ENCODE measurements around the gene HCFC1.

HCFC1 gene

GRCh38 chrX:153910446-153910845 is 61.2 kb downstream of the HCFC1 start:
- FAIRE-seq (no peak), DNase-seq (ENCODE audit: insufficient read length, low spot score) (no peak)
- TF ChIP-seq, protein P1, sequence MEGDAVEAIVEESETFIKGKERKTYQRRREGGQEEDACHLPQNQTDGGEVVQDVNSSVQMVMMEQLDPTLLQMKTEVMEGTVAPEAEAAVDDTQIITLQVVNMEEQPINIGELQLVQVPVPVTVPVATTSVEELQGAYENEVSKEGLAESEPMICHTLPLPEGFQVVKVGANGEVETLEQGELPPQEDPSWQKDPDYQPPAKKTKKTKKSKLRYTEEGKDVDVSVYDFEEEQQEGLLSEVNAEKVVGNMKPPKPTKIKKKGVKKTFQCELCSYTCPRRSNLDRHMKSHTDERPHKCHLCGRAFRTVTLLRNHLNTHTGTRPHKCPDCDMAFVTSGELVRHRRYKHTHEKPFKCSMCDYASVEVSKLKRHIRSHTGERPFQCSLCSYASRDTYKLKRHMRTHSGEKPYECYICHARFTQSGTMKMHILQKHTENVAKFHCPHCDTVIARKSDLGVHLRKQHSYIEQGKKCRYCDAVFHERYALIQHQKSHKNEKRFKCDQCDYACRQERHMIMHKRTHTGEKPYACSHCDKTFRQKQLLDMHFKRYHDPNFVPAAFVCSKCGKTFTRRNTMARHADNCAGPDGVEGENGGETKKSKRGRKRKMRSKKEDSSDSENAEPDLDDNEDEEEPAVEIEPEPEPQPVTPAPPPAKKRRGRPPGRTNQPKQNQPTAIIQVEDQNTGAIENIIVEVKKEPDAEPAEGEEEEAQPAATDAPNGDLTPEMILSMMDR (IDR thresholded peaks at IDR 0.05; ENCODE audit: insufficient read depth, missing control alignments), result no peak

GRCh38 chrX:153909980-153910360 is 61.6 kb downstream of the HCFC1 start:
- DNase-seq (ENCODE audit: insufficient read length, low spot score) (no peak), FAIRE-seq (no peak)
- TF ChIP-seq, protein P1 (IDR thresholded peaks at IDR 0.05; ENCODE audit: insufficient read depth, missing control alignments), result no peak

- no peak for FAIRE-seq
- no peak for DNase-seq (ENCODE audit: insufficient read length, low spot score)
These were observed 62.3 kb downstream of the HCFC1 start for GRCh38 chrX:153909024-153909979.

DNA sequence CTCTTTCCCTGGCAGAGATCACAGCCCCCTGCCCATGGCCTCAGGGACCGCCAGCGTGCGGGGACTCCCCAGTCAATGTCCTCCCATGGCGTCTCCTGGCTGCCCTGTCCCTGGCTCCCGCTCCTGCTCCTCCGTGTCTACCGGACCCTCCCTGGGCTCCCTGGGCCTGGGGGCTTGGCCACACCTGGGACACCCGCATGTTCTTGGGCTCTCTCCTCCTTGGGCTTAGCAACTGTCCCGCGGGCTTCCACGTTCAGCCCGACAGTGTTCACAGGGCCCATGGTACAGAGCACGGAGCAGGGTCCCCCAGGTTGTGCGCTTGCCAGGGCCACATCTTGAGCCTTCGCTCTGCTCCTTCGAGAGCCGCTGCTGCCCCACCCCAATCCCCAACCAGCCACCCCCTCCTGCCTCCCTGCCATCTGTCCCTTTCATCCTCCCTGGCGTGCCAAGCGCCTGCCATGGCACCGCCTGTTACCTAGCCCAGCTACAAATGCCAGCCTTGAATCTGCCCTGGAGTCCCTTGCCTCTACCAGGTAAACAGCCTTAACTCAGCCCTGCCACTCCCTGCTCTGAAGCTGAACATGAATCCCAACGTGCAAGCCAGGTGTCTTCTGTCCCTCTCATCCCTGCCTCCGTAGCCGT is 63.3 kb downstream of the HCFC1 start:
- TF ChIP-seq, protein P1 (IDR thresholded peaks at IDR 0.05; ENCODE audit: insufficient read depth, missing control alignments), result no peak
- FAIRE-seq, result no peak
- DNase-seq (ENCODE audit: insufficient read length, low spot score), result no peak

More at GRCh38 chrX:153909024-153909979, 62.3 kb downstream of the HCFC1 start:
- TF ChIP-seq, protein P1 (IDR thresholded peaks at IDR 0.05; ENCODE audit: insufficient read depth, missing control alignments), result no peak

DNA sequence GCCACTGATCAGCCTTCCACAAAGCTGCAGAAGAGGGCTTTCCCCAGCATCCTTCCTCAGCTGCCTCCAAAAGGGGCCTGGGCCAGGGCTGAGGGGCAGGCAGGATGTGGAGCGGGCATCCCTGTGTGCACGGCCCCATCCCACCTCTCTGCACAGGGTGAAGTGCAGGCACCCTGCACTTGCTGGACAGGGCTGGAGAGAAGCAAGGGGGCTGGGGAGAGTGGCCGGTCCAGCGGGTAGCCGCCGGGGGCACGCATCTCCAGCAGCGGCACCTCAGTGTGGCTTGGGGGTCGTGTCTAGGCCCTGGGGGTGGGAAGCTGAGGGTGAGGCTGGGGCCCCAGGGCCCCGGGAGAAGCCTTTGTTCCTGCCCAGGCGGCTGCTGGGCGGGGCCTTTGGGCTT is 64.2 kb downstream of the HCFC1 start:
- DNase-seq (ENCODE audit: insufficient read length, low spot score) (no peak), FAIRE-seq (no peak)
- TF ChIP-seq, protein P1 (IDR thresholded peaks at IDR 0.05; ENCODE audit: insufficient read depth, missing control alignments), result no peak

DNA sequence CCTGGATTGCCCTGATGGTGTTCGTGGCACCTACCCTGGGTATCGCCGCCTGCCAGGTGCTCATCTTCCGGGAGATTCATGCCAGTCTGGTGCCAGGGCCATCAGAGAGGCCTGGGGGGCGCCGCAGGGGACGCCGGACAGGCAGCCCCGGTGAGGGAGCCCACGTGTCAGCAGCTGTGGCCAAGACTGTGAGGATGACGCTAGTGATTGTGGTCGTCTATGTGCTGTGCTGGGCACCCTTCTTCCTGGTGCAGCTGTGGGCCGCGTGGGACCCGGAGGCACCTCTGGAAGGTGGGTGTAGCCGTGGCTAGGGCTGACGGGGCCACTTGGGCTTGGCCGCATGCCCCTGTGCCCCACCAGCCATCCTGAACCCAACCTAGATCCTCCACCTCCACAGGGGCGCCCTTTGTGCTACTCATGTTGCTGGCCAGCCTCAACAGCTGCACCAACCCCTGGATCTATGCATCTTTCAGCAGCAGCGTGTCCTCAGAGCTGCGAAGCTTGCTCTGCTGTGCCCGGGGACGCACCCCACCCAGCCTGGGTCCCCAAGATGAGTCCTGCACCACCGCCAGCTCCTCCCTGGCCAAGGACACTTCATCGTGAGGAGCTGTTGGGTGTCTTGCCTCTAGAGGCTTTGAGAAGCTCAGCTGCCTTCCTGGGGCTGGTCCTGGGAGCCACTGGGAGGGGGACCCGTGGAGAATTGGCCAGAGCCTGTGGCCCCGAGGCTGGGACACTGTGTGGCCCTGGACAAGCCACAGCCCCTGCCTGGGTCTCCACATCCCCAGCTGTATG is 65.3 kb downstream of the HCFC1 start:
- DNase-seq (ENCODE audit: insufficient read length, low spot score) (no peak), FAIRE-seq (no peak)
- TF ChIP-seq, protein P1 (IDR thresholded peaks at IDR 0.05; ENCODE audit: insufficient read depth, missing control alignments), result no peak
